AG09309 (cell line): ENCODE data around the gene MYRF.

Source experiments
- DNase-seq: peaks from one replicate; pipeline ENCODE4 v3.0.0-alpha.2; 2010; ENCODE audit warnings: low read depth
- H3K4me3 ChIP-seq: 2 replicates; pipeline ENCODE4 v1.5.1; 2011; ENCODE audit warnings: mild to moderate bottlenecking, low read depth, low read length, moderate library complexity; ENCODE audit not compliant: control insufficient read depth
- TF ChIP-seq, protein P1 (sequence below): IDR thresholded peaks from 2 replicates; pipeline ENCODE4 v1.5.1; 2011; ENCODE audit warnings: mild to moderate bottlenecking, low read depth, low read length, inconsistent platforms; ENCODE audit not compliant: insufficient read depth, control insufficient read depth; ENCODE audit errors: missing control alignments

MYRF gene

DNA sequence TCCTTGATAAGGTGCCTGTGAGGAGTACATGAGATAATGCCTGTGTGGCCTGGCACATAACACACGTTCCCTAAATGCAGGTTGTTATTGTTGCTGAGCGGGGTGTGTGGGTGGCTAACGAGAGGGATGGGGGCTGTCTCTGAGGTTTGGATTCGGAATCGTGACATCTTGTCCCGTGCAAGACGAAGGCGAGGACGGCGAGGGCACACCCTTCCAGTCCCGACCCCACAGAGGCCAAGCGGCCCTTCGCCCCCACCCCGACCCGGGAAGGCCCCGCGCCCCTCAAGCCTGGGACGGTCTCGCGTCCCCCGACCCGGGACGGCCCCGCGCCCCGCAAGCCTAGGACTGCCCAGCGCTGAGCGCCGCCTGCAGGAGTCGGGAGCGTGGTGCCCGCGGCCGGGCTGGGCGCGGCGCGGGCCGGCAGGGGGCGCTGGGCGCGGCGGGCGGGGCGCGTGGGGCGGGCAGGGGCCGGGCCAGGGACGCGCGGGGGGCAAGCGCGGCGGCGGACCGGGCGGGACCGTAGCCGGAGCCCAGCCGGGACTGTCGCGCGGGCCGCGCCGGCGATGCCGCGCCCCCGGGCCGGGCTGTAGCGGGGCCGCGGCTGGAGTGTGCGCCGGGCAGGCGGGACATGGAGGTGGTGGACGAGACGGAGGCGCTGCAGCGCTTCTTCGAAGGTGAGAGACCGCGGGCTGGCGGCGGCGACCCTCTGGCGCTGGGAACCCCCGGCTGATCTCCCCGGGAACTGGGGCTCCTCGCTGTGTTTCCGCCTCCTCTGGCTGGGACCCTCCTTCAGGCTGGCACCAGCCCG lies at the start of gene MYRF:
TSS of gene MYRF (plus strand) at position 520 of the 808 bp plus-strand sequence. CDS start at position 629, 109 bp downstream.
- TF ChIP-seq, protein P1, sequence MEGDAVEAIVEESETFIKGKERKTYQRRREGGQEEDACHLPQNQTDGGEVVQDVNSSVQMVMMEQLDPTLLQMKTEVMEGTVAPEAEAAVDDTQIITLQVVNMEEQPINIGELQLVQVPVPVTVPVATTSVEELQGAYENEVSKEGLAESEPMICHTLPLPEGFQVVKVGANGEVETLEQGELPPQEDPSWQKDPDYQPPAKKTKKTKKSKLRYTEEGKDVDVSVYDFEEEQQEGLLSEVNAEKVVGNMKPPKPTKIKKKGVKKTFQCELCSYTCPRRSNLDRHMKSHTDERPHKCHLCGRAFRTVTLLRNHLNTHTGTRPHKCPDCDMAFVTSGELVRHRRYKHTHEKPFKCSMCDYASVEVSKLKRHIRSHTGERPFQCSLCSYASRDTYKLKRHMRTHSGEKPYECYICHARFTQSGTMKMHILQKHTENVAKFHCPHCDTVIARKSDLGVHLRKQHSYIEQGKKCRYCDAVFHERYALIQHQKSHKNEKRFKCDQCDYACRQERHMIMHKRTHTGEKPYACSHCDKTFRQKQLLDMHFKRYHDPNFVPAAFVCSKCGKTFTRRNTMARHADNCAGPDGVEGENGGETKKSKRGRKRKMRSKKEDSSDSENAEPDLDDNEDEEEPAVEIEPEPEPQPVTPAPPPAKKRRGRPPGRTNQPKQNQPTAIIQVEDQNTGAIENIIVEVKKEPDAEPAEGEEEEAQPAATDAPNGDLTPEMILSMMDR = peak; percentile 38
- DNase-seq = no peak
- H3K4me3 ChIP-seq = peak within 1 kb of the TSS; percentile 42

DNA sequence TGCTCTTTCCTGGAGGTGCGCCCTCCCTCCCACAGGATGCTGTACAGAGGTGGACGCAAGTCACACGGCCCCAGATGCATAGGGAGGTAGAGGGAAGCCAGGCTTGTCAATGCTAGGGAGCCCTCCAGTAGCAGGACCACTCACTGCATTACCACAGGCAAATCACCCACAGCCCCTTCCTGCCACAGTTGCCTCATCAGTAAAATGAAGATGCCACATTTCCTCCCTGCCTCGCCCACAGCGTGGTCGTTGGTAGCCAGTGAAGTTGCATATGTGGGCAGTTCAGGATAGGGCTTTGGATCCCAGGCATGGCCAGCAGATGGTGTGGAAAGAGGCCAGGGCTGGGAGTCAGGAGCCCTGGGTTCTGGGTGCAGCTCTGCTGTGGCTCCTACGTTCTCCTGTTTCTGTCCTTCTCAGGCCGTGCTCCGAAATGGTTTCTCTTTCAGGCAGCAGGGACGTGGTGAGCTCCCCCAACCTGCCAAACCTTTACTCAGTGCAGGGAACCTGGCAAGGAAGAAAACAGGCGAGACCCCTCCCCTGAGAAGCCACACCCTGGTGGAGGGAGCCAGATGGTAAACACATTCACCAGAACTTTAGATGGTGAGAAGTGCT lies 49.6 kb upstream of the MYRF start:
- TF ChIP-seq, protein P1 = no peak
- DNase-seq = no peak
- no peak overlapping the region for H3K4me3 ChIP-seq

GRCh38 chr11:61704838-61705237 lies 47.6 kb upstream of the MYRF start:
- DNase-seq = no peak
- no peak overlapping the region for H3K4me3 ChIP-seq
- TF ChIP-seq, protein P1 = no peak

DNA sequence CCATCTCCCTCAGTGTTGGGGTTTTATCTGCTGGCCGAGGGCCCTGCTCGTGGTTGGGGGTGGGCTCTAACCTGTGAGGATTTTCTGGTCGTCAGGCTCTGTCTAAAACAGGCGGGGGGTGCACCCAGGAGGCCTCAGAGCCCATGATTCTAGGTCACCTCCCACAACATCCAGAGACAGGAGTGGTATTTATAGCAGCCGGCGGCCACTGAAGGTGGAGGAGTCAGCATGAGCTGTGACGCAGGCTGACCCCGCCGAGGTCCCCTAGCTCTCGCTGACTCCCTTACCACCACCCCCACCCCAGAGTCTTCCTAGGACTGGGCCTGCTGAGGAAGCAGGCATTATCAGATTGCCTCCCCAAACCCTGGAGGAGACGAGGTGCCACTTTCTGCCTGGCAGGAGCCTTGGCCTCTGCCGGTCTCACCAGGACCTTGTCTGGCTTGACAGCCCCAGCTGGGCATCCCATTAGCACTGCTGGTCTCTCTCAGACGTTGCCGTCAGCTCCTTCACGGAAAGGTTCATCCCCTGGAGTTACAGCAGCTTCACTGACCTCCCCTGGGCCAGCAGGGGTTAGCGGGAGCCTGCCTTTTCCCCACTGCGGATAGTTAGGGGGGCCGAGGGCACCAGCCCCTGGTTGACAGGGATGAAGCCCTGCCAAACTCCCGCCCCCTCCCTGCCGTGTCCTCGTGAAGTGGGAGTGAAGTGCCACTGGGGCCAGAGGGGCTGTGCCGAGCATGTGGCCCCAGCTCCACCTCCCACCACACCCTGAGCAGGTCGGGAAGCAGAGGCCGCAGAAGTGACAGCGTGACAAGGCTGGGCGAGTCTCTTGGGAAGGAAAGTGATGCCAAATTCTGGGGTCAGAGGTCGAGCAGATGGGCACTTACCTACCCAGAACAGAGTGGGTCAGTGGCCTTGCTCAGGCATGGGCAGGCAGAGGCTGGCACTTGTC lies 45.7 kb upstream of the MYRF start:
- H3K4me3 ChIP-seq = no peak overlapping the region
- TF ChIP-seq, protein P1 = no peak
- DNase-seq = no peak

DNA sequence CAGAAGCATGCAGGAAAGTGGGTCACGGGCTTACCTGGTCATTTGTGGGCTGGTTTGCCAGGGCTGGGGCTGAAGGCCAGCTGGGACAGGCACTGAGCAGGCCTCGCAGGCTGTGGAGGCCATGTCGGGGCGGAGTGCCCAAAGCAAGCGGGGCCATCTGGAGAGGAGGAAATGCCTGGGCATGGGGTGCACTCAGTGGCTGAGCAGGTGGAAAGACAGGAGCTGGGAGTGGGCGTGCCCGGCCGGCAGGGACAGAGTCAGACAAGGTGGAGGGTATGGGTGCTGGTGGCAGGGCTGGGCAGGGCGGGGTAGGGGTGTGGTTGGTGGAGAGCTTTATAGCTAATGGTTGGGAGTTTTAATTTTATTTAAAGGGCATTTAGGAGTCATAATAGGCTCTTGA lies 44.9 kb upstream of the MYRF start:
- no peak overlapping the region for H3K4me3 ChIP-seq
- TF ChIP-seq, protein P1 = no peak
- no peak for DNase-seq

- TF ChIP-seq, protein P1 = no peak
- no peak overlapping the region for H3K4me3 ChIP-seq
- no peak for DNase-seq
These were observed 43.3 kb upstream of the MYRF start for GRCh38 chr11:61709110-61709509.
